Measurements from ENCODE around the gene CENPT.

- TF ChIP-seq, protein P1, sequence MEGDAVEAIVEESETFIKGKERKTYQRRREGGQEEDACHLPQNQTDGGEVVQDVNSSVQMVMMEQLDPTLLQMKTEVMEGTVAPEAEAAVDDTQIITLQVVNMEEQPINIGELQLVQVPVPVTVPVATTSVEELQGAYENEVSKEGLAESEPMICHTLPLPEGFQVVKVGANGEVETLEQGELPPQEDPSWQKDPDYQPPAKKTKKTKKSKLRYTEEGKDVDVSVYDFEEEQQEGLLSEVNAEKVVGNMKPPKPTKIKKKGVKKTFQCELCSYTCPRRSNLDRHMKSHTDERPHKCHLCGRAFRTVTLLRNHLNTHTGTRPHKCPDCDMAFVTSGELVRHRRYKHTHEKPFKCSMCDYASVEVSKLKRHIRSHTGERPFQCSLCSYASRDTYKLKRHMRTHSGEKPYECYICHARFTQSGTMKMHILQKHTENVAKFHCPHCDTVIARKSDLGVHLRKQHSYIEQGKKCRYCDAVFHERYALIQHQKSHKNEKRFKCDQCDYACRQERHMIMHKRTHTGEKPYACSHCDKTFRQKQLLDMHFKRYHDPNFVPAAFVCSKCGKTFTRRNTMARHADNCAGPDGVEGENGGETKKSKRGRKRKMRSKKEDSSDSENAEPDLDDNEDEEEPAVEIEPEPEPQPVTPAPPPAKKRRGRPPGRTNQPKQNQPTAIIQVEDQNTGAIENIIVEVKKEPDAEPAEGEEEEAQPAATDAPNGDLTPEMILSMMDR (IDR thresholded peaks at IDR 0.05): no peak
- TF ChIP-seq EZH2 (IDR thresholded peaks at IDR 0.05) (no peak), EZH2phosphoT487 (IDR thresholded peaks at IDR 0.05) (no peak)
Observed at GRCh38 chr16:67780847-67781564, 66.5 kb downstream of the CENPT start.

All from neural progenitor cell (in vitro differentiated cells).